Activated gamma-delta T cell treated with anti-CD3 and anti-CD28 coated beads, Interleukin-2, amount 50 U/mL, for 16 hours (primary cell): ENCODE measurements around the gene ERFL.
"Not testable (repeated sequence)": the region's sequence is repeated elsewhere in the genome, so short reads cannot be mapped to it uniquely, and the experiment has no call there.

Experiments used
- DNase-seq: peaks from one replicate; pipeline ENCODE4 v3.0.0-alpha.2; 2020; ENCODE audit warnings: low read depth

ERFL gene

GRCh38 chr19:41877916-41878905 lies 50.0 kb downstream of the ERFL start:
- DNase-seq = no peak

GRCh38 chr19:41876847-41877832 lies 51.1 kb downstream of the ERFL start, which contains the start of gene CD79A:
Gene CD79A, plus strand, starts transcription at chr19:41877279. Its CDS starts 26 bp downstream, at chr19:41877305.
- DNase-seq = no peak

GRCh38 chr19:41875973-41876372 lies 52.3 kb downstream of the ERFL start:
- DNase-seq = not testable (repeated sequence)

- DNase-seq = peak; percentile 45
These were observed 55.2 kb downstream of the ERFL start for GRCh38 chr19:41872775-41873647.

GRCh38 chr19:41872384-41872774 lies 55.9 kb downstream of the ERFL start:
- DNase-seq = no peak

- DNase-seq = peak; percentile 47
These were observed 56.5 kb downstream of the ERFL start for GRCh38 chr19:41871573-41872383.

GRCh38 chr19:41870401-41870873 lies 57.8 kb downstream of the ERFL start:
- no peak for DNase-seq

GRCh38 chr19:41869374-41869955 lies 58.8 kb downstream of the ERFL start:
- no peak for DNase-seq

- DNase-seq = no peak
These were observed 59.3 kb downstream of the ERFL start for GRCh38 chr19:41868989-41869300.

- no peak for DNase-seq
These were observed 59.9 kb downstream of the ERFL start for GRCh38 chr19:41868120-41868988.

- DNase-seq = no peak
These were observed 62.0 kb downstream of the ERFL start for GRCh38 chr19:41866284-41866683.

- DNase-seq = no peak
These were observed 63.9 kb downstream of the ERFL start for GRCh38 chr19:41864374-41864773.

- no peak for DNase-seq
These were observed 64.9 kb downstream of the ERFL start for GRCh38 chr19:41863209-41863931.

GRCh38 chr19:41862445-41862986 lies 65.7 kb downstream of the ERFL start:
- DNase-seq = no peak

GRCh38 chr19:41861846-41862245 lies 66.4 kb downstream of the ERFL start:
- DNase-seq = no peak

GRCh38 chr19:41861116-41861768 lies 67.0 kb downstream of the ERFL start:
- DNase-seq = no peak

GRCh38 chr19:41860419-41861115 lies 67.7 kb downstream of the ERFL start:
- no peak for DNase-seq
